DMS114 treated with DMSO at 0.1 percent for 48 hours (cell line): ENCODE data around the gene XDH.

Experiments used
- DNase-seq: peaks from one replicate; lab custom pipeline; 2025; ENCODE audit not compliant: unreplicated experiment; lab: John Stamatoyannopoulos, UW

The XDH gene

DNA sequence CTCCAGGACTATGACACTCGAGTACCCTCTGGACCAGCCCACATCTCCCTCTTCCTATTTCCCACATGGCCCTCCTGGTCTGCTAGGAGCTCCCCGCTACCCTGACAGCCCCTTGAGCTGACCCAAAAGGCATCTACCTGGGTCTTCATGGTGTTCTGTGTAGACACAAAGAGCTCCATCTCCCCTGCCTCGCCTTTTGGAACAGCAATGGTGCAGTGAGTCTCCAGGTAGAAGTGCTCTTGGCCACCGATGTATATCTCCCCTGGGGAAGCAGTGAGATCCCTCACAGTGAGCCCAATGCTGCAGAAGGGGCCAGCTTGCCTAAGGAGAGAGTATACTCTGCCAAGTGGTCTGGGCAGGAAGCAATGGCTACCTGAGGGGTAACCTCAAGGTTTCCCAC is 47.8 kb downstream of the XDH start:
- DNase-seq, result no peak

DNA sequence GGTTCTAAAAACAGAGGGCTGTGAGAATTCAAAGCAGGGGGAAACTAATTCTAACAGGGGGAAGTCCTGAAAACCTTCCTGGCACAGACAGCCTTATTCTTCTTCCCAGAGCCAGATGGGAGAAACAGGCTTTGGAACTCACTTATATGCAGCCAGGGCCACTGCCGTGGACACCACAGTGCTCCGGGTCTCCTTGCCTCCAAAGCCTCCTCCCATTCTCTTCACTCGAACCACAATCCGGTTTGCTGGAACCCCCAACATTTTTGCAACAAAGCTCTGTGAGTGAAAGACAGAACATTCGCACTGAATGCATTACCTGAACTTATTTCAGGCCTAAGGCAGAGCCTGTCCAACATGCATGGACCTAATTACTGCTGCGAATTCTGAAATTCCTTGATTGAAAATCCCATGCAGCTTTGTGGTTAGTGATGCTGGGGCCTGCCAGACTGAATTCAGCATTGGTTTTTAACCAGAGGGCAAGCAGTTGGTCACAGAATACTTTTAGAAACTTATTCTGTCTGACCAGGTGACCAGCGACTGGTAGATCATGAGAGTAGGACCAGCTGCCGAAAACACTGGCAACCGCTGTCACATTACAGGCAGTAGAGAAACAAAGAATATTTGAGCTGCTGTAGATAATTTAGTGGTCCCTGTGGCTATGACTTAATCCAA is 48.6 kb downstream of the XDH start:
- DNase-seq, result no peak

DNA sequence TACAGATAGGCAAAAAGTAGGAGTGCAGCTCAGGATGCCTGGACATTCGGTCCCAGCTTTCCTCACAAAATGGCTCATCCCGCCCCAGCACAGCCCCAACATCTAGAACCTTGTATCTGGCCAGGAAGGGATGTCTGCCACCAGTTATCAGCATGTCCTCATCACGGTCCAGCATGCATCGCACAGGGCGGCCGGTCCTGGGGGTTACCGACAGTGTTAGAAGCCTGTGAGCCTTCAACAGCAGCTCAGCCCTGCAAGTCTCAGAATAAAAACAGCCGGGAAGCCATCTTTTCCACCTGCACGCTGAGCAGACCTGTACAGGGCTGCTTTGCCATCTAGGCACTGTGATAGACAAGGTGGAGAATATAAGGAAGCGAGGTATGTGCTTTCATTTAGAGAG is 49.2 kb downstream of the XDH start:
- no peak for DNase-seq

DNA sequence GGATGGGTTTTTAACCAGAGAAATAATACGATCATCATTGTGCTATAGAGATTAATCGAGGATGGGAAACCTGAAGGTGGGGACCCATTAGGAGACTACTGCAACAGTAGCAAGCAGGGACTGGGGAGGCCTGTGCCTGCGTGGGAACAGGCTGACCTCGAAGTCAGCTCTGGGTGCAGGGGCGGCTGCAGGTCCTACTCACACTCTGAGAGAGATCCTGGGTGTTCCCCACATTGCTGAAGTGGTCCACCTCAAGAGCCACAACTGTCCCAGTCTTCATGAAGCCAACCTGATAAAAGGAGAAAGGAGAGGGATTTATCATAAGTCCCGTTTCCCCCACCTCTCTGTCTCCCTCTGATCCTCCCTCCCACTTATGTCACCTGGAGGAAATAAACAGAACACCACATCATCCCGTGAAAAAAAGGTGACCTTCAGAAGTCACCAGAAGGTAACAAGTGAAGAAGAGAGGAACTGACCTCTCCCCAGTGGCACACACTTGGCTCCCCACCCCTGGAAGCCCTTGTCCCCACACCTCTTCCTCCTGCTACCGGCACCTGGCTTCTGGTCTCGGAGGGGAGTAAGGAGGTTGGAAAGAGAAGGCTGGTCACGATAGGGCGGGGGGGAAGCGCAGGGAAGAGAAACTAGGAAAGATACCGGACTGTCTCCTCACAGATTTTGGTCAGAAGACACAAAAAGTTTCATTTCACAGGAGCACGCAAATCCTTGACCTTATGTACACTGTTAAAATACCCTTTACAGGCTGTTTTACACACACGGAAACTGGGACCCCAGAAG is 50.4 kb downstream of the XDH start:
- no peak for DNase-seq

DNA sequence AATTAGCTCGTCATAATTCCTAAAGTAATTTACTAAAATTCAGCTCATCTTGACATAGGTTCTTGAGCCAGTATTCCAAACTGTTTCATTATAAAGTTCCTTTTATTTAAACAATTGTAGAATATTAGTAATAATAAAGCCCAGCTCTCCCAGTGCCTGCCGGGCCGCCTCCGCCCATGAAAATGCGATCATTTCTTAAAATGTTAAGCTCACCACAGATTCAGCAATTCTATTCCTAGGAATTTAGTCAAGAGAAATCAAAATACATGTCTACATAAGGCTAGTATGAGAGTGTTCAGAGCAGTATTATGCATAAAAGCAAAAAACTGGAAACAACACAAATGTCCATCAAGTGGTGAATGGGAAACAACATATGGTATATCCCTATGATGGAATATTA is 52.0 kb downstream of the XDH start:
- no peak for DNase-seq

DNA sequence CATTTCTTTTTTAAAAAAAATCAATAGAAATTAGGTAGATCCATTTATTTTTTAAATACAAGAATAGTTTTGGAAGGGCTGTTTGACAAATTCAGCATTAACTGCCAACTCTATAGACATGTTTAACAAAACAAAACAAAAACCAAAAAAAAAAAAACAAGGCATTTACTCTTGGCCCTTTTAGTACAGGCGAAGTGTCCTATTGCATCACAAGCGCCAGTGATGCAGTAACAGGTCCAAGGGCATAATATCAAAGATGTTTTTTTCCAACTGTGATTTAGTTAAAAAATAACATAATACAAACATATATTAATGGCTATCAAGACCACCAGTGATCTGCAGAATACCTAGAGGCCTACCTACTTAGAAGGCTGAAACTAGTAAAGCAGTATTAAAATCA is 55.3 kb downstream of the XDH start:
- no peak for DNase-seq

DNA sequence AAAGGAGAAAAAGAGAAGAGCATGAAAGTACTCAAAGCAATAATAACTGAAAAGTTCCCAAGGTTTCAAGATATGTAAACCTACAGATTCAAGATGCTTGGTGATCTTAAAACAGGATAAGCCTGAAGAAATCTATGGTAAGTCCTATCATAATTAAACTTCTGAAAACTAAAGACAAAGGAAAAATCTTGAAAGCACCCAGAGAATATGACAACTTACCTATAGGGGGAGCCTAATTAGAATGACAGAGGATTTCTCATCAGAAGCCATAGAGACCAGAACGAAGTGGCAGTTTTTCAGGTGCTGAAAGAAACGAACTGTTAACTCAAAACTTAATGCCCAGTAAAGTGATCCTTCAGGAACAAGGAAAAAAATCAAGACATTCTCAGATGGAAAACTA is 59.7 kb downstream of the XDH start:
- DNase-seq, result no peak

DNA sequence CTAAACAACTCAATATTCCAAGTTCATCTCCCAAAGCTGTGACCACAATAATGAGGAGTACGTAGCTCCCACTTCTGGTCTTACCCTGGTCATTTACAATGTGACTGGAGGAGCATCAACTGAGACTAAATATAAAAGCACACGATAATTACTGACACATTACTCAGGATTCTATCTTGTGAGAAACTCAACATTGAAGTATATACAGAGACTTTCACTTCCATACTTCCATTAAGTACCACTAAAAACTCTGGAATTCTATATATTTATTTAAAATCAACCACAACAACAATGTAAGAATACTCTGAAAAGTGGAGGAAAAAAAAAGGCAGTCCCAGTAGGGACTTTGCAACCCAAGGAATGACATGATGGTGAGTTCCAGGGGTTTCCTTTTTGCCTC is 61.4 kb downstream of the XDH start:
- no peak for DNase-seq

DNA sequence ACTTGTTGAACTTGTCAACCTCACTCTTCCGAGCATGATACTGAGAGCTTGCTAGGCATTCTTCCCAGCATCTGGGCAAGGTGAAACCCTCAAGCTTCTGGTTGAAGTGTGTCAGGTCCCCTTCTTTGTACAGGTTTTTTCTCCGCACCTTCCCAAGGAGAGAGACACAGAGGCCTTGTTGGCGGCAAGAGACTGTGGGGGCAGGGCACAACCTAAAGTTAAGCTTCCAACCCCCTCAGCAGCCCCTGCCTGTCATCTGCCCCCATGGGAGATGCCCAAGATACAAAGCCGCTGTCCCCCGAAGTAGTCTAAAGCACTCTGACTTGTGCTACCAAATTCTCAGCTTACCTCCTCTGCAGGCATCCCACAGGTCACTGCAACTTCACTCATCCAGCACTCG is 64.9 kb downstream of the XDH start:
- DNase-seq, result no peak

DNA sequence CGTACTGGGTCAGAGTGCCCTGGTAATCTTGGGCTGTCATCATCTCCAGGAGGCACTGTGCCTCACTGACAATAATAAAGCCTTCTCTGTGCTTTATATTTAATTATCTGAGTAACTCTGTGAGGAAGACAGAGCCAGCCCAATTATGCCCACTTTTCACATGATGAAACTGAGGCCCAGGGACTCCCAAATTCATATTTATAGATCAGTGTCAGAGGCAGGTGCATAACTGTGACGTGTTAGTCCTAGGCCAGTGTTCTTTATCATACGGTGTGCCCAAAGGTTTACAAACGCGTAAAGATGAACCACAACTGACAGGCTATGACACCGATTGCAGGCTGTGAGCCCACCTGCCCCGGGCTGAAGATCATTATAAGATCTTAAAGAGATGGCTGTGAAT is 65.4 kb downstream of the XDH start:
- no peak for DNase-seq

DNA sequence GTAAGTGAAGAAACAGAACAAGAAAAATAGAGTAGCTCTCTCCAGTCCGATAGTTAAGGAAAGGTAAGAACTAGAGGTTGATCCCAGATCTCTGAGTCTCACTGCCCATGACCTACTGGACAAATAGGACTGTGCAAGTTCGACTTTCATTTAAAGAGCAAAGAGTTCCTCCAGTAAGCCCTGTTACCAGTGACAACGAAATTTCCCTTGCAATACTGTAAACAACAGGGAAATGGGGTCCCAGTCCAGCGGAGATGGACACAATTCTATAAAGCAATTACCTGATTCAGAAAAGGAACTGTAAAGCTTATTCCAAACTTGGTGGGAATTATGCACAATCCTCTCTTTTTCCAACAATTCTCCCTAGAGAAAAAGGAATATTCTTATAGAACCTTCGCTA is 65.9 kb downstream of the XDH start:
- DNase-seq, result no peak

DNA sequence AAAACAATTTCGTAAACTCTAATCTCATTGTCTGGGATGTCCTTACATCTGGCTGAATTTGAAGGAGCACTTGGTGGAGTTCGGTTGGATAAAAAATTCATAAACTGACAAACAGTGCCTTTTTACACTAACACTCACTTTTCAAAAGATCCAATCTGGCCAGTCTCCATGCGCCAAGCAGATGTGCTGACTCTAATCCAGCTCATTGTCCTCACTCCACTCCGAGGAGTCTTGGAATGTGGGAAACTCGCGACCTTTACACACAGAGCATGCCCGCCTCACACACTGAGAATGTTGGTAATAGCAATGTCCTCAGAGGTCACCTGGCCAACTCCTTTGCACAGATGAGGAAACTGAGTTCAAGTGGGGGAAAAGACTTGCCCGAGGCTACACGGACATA is 66.8 kb downstream of the XDH start:
- no peak for DNase-seq

DNA sequence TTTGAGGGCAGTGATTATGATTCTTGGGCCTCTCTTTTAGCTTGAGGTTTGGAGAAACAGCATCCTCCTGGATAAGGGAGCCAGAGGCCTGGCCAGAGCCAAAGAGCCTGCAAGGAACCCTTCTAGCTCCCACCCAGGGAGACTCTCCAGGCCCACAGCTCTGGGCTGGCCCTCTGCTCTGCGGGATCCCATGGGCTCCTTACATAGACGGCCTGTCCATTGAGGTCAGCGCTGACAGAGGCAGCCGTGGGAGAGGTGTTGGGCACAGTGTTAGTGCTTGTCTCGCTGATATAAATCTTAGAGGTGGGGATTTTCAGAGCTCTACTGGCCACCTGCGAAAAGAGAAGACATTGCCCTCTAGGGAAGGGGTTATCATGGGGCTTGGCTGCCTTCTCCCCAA is 67.2 kb downstream of the XDH start:
- no peak for DNase-seq

DNA sequence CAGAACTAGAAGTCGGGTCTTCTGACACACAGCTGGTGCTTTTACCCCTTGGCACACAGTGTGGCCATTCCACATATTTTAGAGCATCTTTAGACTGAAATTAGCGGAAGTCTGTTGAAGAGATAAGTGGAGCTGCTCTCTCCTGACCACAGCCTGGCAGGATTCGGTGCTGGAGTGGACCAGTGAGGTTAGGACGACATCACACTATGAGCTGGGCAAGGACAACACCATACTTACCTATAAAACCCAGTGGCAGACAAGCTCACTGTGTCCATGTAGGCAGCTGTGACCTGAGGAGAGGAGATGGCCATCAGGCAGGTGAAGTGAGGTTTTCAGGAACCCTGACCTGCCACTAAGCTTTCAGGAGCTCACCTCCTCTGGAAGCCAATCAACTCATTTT is 70.1 kb downstream of the XDH start:
- no peak for DNase-seq

DNA sequence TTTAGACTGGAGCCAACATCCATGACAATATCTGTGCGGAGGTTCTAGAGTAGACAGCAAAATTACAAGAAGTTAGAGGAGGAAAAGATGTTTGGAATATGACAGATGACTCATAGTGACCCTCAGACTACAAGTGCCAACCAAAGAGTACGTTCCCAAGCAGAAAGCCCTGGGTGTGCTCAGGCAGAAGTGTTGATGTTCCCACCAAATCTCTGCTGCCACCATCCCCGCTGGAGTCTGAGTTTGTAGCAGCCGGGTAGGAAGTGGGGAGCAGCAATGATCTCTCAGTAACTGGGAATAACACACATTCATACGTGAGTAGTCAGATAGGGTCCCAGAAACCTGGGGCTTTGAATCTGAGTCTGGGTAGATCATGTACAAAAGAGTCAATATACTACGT is 73.2 kb downstream of the XDH start:
- DNase-seq, result no peak

DNA sequence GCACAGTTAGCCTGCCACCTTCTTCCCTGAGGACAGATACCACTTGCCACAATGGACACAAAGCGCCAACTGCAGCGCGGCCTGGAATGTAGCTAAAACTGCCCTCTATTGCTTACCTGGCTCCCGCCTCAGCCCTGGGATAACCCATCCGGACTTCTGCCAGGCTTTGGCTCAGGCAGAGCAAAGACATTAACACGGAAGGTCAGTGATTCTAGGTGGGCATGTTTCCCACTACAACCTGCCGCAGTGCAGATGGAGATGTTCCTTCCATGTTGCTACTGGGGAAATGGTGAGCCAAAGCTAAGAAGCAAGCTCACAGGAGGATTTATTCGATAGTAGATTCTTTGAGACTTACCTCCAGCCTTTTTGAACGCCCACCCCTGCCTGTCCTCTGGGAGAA is 74.8 kb downstream of the XDH start:
- no peak for DNase-seq

DNA sequence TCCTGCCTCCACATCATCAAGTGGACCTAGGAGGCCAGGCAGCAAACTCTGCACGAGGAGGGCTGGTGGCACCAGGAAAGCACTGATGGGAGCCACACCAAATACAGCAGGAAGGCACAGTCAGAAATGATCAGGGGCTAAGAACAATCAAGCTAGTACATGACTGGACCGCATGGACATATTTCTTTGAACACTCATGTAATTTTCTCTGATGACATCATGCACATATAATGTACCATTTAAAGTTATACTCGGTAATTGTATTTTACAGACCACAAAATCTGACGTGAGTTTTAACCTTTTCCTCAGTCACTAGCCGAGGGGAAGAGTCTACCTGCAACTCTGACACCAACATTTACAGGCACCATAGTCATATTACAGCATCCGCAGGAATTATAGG is 76.7 kb downstream of the XDH start:
- DNase-seq, result no peak

DNA sequence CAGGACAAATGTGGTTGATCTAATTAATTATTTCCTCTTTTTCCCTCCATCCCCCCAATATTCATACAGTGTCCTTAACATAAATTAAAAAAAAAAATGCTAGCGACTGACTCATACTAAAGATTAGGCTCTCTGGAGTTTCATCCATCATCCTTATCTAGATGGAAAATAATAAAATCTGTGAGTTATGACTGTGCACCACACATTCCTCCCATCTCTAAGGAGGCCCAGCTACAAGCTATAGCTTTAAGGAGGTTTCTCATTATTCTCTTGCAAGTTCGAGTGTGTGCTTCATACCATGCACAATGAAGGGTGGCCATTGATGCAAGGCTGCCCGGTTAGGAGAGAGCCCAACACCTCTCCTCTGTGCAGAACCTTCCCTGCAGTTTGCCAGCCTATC is 77.3 kb downstream of the XDH start:
- DNase-seq, result no peak

DNA sequence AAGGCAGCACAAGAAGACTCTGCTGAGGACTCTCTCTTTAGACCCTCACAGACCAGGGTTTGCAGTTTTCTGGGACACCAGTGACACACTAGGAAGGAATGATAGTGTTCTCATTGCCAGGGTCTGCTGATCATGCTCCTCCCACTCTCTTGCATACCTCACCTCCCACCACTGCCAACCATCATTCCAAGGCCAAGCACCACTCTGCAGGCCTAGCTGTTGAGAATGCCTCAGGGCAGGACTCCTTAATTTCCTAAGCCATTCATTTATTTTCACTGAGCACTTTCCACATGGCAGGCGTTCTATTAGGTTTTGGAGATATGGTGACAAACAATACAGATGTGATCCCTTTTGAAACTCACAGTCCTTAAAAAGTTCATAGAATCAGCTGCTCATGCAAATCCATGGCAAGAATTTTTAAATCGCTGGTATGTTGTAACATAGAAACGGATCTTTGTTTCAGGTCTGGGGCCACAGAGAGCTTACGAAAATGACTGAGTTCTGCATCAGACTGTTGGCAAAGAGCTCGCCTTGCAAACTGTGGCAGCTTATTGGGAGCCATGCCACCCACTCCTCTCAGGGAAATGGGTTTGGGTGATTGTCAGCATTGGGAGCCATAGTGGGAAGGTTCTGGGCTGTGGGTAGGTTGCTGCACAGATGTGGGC is 78.5 kb downstream of the XDH start:
- DNase-seq, result no peak

DNA sequence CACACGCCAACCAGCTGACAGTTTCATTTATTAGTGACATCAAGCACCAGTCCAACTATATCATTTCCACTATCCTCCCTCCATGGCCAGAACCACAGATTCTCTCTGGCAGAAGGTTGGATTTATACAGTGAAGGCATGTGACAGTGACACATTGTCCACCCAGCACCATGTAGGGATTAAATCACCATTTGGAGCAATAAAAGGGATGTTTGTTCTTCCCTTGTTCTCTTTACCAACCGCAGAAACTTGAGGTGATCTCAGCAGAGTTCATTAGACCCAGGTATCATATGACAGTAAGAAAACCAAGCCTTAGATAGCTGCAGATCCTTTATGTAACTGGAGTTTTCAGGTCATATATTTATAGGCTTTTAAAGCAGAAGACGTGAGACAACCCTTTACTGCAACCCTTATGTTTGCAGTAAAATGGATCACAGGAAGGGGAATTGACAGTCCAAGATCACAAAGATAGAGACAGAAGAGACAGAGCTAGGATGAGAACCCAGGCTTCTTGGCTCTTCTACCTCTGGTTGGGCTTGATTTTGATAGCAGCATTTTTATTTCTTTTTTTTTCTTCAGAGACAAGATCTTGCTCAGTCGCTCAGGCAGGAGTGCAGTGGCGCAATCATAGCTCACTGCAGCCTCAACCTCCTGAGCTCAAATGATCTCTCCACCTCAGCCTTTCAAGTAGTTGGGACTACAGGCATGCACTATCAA is 80.1 kb downstream of the XDH start:
- DNase-seq, result no peak

DNA sequence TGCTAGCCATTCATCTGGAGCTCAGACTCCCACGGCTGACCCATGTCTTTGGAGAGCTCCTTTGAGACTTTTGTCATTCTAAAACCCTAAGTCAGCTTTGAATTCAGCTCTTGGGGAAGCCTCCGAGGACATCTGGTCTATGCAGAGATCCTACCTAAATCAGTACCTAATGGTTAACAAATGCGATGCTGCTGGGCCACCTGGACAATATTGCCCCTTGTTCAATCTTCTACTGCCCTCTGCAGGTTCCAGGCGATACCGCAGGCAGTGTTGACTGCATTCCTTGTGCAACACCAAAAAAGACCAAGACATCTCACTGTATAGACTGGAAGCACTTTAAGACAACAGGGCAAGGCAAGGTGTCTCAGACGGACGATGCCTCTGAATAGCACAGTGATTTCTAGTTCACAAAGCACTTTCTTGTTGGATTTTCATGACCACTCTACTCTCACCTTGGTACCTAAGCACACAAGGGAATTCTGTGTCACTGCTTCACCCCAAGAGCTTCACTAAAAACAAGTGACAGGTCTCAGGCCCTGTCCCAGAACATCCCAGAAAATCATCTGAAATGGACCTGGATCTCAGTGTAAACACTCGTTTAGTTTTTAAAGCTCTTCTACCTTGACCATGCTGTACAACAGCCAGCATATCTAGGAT is 80.9 kb downstream of the XDH start:
- peak; percentile 50 for DNase-seq
